ENCODE data around the gene RC3H1.

RC3H1 gene

GRCh38 chr1:173903827-173904531 lies 118.2 kb downstream of the RC3H1 start:
- H3K36me3 ChIP-seq (ENCODE audit: control insufficient read depth in 2 of 2, insufficient read depth in 1 of 2, low read length in 2 of 2), result no peaks in the 10 kb centered on the region
- POLR2A ChIA-PET, result no interaction called here
- H3K27ac ChIP-seq (ENCODE audit: extremely low read depth, low read depth, low read length), result no peak overlapping the region
- H3K4me3 ChIP-seq (ENCODE audit: low read depth, low read length), result no peak overlapping the region
- H3K4me1 ChIP-seq (ENCODE audit: control insufficient read depth, insufficient read depth, low read length), result no peaks in the 10 kb centered on the region
- CTCF ChIA-PET, result interaction anchor here (0.7 kb wide), 1 partner anchor 296 kb away, joined by 3 read pairs; no protein-coding TSS in a partner anchor
- no peak for TF ChIP-seq ZNF629 (tag by site-specific recombination; IDR thresholded peaks at IDR 0.05)
- no peaks in the 10 kb centered on the region for H3K9me3 ChIP-seq (ENCODE audit: control insufficient read depth, insufficient read depth, low read depth, low read length)

- Histone ChIP-seq H3K4me1 (ENCODE audit: control insufficient read depth, insufficient read depth, low read length) (no peaks in the 10 kb centered on the region), H3K4me3 (ENCODE audit: low read depth, low read length) (no peak overlapping the region), H3K36me3 (ENCODE audit: control insufficient read depth in 2 of 2, insufficient read depth in 1 of 2, low read length in 2 of 2) (no peaks in the 10 kb centered on the region), H3K27ac (ENCODE audit: extremely low read depth, low read depth, low read length) (no peak overlapping the region), H3K9me3 (ENCODE audit: control insufficient read depth, insufficient read depth, low read depth, low read length) (no peaks in the 10 kb centered on the region)
- POLR2A ChIA-PET, result interaction anchor here (0.7 kb wide), 1 partner anchor 63 kb away, joined by 3 read pairs; no protein-coding TSS in a partner anchor
- TF ChIP-seq ZNF664 (tag by site-specific recombination; IDR thresholded peaks at IDR 0.05), result peak; percentile 77
- TF ChIP-seq MEIS1 (CRISPR knock-in tag; IDR thresholded peaks at IDR 0.05; ENCODE audit: borderline replicate concordance), result no peak
- no peak for TF ChIP-seq TRIM28 (IDR thresholded peaks at IDR 0.05; ENCODE audit: borderline replicate concordance, low read length)
- no peak for TF ChIP-seq SP2 (tag by site-specific recombination; IDR thresholded peaks at IDR 0.05)
- no peak for TF ChIP-seq ZNF626 (tag by site-specific recombination; IDR thresholded peaks at IDR 0.05)
- no peak for TF ChIP-seq ZNF174 (tag by site-specific recombination; IDR thresholded peaks at IDR 0.05)
- peak; percentile 69; the same call in 1 of the 2 replicates for TF ChIP-seq BCL6B (tag by site-specific recombination; IDR thresholded peaks at IDR 0.05)
- TF ChIP-seq ZNF530 (tag by site-specific recombination; IDR thresholded peaks at IDR 0.05; ENCODE audit: low read depth), result no peak
- no peak for TF ChIP-seq ZNF843 (tag by site-specific recombination; IDR thresholded peaks at IDR 0.05)
- CTCF ChIA-PET, result no interaction called here
These were observed 121.2 kb downstream of the RC3H1 start for GRCh38 chr1:173900992-173901391.

- CTCF ChIA-PET, result no interaction called here
- H3K9me3 ChIP-seq (ENCODE audit: control insufficient read depth, insufficient read depth, low read depth, low read length), result no peaks in the 10 kb centered on the region
- no peak overlapping the region for H3K27ac ChIP-seq (ENCODE audit: extremely low read depth, low read depth, low read length)
- no peaks in the 10 kb centered on the region for H3K4me1 ChIP-seq (ENCODE audit: control insufficient read depth, insufficient read depth, low read length)
- no peaks in the 10 kb centered on the region for H3K36me3 ChIP-seq (ENCODE audit: control insufficient read depth in 2 of 2, insufficient read depth in 1 of 2, low read length in 2 of 2)
- no peak overlapping the region for H3K4me3 ChIP-seq (ENCODE audit: low read depth, low read length)
- POLR2A ChIA-PET, result no interaction called here
- TF ChIP-seq ZNF548 (tag by site-specific recombination; IDR thresholded peaks at IDR 0.05) (no peak), ZNF560 (tag by site-specific recombination; IDR thresholded peaks at IDR 0.05; ENCODE audit: borderline replicate concordance) (no peak), ZNF155 (tag by site-specific recombination; IDR thresholded peaks at IDR 0.05) (no peak), ZNF10 (tag by site-specific recombination; IDR thresholded peaks at IDR 0.05) (no peak), ZNF341 (tag by site-specific recombination; IDR thresholded peaks at IDR 0.05; ENCODE audit: low read depth) (no peak), ZNF660 (tag by site-specific recombination; IDR thresholded peaks at IDR 0.05) (no peak), ZNF398 (tag by site-specific recombination; IDR thresholded peaks at IDR 0.05) (no peak), ZBTB49 (tag by site-specific recombination; IDR thresholded peaks at IDR 0.05; ENCODE audit: low read depth) (no peak), ELK4 (IDR thresholded peaks at IDR 0.05; ENCODE audit: borderline replicate concordance, low read depth, low read length) (no peak), ZNF48 (tag by site-specific recombination; IDR thresholded peaks at IDR 0.05) (no peak), ZBTB48 (tag by site-specific recombination; IDR thresholded peaks at IDR 0.05) (no peak), ZFP69B (tag by site-specific recombination; IDR thresholded peaks at IDR 0.05) (no peak), ZNF148 (tag by site-specific recombination; IDR thresholded peaks at IDR 0.05; ENCODE audit: borderline replicate concordance) (no peak)
These were observed 121.7 kb downstream of the RC3H1 start for GRCh38 chr1:173900427-173900826.
